ENCODE measurements around the gene MAN1C1.

Gene MAN1C1

DNA sequence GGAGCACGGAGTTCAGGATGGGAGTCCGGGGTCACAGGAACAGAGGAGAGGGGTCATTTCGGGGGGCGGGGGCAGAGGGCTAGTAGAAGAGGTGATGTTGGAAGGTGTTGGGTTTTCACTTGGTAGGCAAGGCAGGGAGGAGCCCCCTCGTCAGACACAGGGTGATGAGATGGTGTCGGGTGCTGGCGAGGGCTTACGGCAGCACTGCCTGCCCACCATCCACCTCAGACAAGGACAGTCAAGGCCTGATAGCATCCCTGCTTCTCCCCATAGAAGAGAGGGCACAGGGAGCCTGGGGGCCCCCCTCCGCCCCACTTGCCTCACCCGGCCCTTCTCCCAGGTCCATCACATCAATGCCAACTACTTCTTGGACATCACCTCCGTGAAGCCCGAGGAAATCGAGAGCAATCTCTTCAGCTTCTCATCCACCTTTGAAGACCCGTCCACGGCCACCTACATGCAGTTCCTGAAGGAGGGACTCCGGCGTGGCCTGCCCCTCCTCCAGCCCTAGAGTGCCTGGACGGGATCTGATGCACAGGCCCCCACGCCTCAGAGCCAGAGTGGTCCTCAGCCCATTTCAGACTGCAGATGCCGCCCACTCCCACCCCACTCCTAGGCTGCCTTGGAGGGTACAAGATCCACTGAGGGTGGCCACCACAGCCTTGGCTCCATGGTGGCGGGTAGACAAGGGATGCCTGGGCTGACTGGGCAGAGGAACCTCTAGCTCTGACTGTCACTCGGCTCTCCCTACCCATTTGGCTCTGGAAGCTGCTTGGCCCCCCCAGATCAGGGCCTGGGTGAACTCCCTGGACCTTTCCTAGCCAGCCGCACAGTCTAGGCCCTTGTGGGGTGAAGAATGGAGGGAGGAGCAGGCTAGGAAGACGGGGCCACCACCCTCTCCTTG lies 198.9 kb downstream of the MAN1C1 start:
- Histone ChIP-seq H3K36me3 (ENCODE audit: insufficient read depth, insufficient read length, low read length) (peaks cover 64% of the 10 kb centered on the region), H3K27me3 (ENCODE audit: insufficient read depth, insufficient read length) (no peaks in the 10 kb centered on the region), H3K9me3 (ENCODE audit: insufficient read depth, low read length) (no peaks in the 10 kb centered on the region), H3K4me1 (ENCODE audit: insufficient read depth, insufficient read length) (peaks cover 25% of the 10 kb centered on the region), H3K4me3 (ENCODE audit: insufficient read length, low read depth) (no peak overlapping the region), H3K9ac (ENCODE audit: insufficient read length, low read depth) (peak overlapping the region; percentile 34)
- TF ChIP-seq YY1 (IDR thresholded peaks at IDR 0.05; ENCODE audit: insufficient read depth, insufficient read length) (no peak), SUZ12 (IDR thresholded peaks at IDR 0.05; ENCODE audit: extremely low read depth, insufficient read depth, insufficient read length) (no peak), ZNF274 (IDR thresholded peaks at IDR 0.05; ENCODE audit: low read depth, low read length) (no peak)
- no peak for DNase-seq (ENCODE audit: low read depth, low spot score)

DNA sequence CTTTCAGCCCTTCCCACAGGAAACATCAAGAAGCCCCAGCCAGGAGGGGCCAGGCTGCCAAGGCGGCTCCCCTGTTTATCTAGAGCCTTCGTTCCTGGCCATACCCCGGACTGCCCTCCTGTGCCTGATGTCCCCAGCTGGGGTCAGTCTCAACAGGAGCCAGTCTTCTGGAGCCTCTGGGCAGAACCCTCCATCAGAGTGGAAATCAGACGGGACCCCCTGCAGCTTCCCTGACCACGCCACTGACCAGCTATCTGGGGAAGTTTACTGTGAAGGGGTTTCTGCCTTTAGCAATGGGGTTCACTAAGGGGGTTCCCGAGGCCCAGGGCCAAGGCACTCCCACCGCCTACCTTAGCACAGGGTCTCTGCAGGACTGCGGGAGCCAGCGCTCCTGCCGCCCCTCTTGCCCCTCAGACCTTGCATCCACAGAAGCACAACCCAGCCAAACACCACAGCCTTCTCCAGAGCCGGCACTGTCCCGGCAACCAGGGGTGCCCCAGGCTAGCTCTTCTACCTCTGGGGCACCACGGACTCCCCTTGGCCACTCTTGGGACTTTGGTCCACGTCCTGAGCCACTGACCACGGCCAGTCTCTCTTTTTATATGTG lies 199.6 kb downstream of the MAN1C1 start:
- Histone ChIP-seq H3K27me3 (ENCODE audit: insufficient read depth, insufficient read length) (peaks cover 3% of the 10 kb centered on the region), H3K36me3 (ENCODE audit: insufficient read depth, insufficient read length, low read length) (peaks cover 58% of the 10 kb centered on the region), H3K9me3 (ENCODE audit: insufficient read depth, low read length) (no peaks in the 10 kb centered on the region), H3K9ac (ENCODE audit: insufficient read length, low read depth) (no peak overlapping the region), H3K4me1 (ENCODE audit: insufficient read depth, insufficient read length) (peaks cover 22% of the 10 kb centered on the region), H3K4me3 (ENCODE audit: insufficient read length, low read depth) (no peak overlapping the region)
- TF ChIP-seq SUZ12 (IDR thresholded peaks at IDR 0.05; ENCODE audit: extremely low read depth, insufficient read depth, insufficient read length) (no peak), YY1 (IDR thresholded peaks at IDR 0.05; ENCODE audit: insufficient read depth, insufficient read length) (no peak)
- no peak for DNase-seq (ENCODE audit: low read depth, low spot score)

DNA sequence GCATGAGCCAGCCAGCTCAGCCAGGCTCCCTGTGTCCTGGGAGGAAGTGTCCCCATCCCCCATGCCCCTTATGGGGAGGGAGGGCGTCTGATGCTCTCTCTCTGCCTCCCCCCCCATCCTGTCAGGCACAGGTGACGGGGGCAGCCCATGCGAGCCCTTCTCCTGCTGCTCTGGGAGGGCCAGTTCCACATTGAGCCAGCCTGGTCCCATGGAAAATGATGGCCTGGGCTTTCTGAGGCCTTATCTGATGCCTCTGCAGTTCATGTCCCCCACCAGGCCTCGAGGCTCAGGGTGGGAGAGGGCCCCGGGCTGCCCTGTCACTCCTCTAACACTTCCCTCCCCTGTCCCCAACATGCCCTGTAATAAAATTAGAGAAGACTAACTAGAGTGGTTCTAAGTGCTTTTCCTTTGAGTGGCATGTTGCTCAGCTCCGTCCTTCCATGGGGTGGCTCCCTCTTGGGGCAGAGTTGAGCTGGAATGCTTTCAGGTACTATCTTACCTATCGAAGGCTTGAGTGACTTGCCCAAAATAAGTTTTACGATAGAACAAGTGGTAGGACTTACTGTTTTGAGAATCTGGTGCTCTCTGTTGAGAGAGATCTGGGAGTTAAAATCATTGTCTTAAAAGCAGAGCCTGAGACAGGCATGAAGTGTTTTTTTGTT lies 201.4 kb downstream of the MAN1C1 start:
- Histone ChIP-seq H3K9ac (ENCODE audit: insufficient read length, low read depth) (peak overlapping the region; percentile 4), H3K9me3 (ENCODE audit: insufficient read depth, low read length) (no peaks in the 10 kb centered on the region), H3K27me3 (ENCODE audit: insufficient read depth, insufficient read length) (peaks cover 7% of the 10 kb centered on the region), H3K4me1 (ENCODE audit: insufficient read depth, insufficient read length) (peaks cover 20% of the 10 kb centered on the region), H3K4me3 (ENCODE audit: insufficient read length, low read depth) (no peak overlapping the region), H3K36me3 (ENCODE audit: insufficient read depth, insufficient read length, low read length) (peaks cover 42% of the 10 kb centered on the region)
- TF ChIP-seq YY1 (IDR thresholded peaks at IDR 0.05; ENCODE audit: insufficient read depth, insufficient read length) (no peak), ZNF274 (IDR thresholded peaks at IDR 0.05; ENCODE audit: low read depth, low read length) (no peak), SUZ12 (IDR thresholded peaks at IDR 0.05; ENCODE audit: extremely low read depth, insufficient read depth, insufficient read length) (no peak)
- DNase-seq (ENCODE audit: low read depth, low spot score) = no peak

DNA sequence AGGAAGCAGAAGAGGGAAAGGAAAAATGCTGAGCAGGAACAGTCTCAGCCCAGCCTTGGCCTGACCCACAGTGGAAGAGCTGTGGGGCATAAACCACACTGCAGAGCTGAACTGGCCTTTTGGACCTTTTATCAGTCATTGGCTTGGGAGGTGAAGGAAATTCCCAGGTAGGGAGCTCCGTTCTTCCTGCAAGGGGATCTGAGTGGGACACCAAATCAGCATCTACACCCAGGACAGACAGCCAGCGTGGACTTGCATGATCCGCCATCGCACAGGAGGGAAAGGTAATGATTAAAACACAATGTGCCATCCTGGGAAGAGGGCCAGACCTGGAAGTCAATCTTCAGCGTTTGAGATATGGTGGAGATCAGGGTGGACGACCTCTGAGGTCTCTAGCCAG lies 202.0 kb downstream of the MAN1C1 start:
- peaks cover 42% of the 10 kb centered on the region for H3K36me3 ChIP-seq (ENCODE audit: insufficient read depth, insufficient read length, low read length)
- H3K27me3 ChIP-seq (ENCODE audit: insufficient read depth, insufficient read length) = peaks cover 7% of the 10 kb centered on the region
- no peak for DNase-seq (ENCODE audit: low read depth, low spot score)
- TF ChIP-seq SUZ12 (IDR thresholded peaks at IDR 0.05; ENCODE audit: extremely low read depth, insufficient read depth, insufficient read length) (no peak), YY1 (IDR thresholded peaks at IDR 0.05; ENCODE audit: insufficient read depth, insufficient read length) (no peak), ZNF274 (IDR thresholded peaks at IDR 0.05; ENCODE audit: low read depth, low read length) (no peak)
- no peak overlapping the region for H3K4me3 ChIP-seq (ENCODE audit: insufficient read length, low read depth)
- peaks cover 20% of the 10 kb centered on the region for H3K4me1 ChIP-seq (ENCODE audit: insufficient read depth, insufficient read length)
- H3K9me3 ChIP-seq (ENCODE audit: insufficient read depth, low read length) = no peaks in the 10 kb centered on the region
- H3K9ac ChIP-seq (ENCODE audit: insufficient read length, low read depth) = peak overlapping the region; percentile 98

DNA sequence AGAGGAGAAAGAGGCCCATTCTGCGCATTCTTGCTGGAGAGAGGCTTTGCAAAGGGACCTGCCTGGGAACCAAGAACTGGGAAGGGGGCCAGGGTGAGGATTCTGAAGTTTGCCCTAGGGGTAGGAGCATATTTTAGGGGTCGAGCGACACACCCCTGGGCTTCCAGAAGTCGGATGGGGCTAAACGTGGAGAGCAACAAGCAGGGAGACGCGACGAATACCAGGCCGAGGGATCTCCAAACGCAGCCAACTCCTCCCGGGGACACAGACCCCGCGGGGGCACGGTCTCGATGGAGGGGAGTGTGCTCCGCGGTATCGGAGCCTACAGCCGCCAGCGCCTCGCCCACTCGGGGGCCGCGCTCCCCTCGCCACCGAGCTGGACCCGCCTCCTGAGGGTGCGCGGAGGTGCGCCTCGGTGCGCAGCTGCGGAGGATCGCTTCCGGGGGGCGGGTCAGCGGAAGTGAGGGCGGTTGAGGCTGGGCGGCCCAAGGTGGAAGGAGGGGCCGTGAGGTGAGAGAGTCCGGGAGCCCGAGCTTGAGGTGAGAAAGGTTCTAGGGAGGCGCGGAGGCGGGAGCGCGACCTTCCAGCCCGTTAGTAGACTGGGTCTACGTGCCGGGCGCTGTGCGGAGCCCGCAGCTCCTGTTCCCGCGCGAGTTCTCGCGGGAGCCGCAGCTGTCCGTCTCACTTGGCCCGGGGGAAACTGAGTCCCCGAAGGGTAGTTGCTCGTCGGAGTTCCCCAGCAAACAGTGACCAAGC lies 203.1 kb downstream of the MAN1C1 start, which contains the start of gene MTFR1L:
Gene MTFR1L, plus strand, starts transcription at position 464 of the 756 bp plus-strand sequence. CDS start 3,151 bp downstream, outside the sequence.
- Histone ChIP-seq H3K4me1 (ENCODE audit: insufficient read depth, insufficient read length) (peaks cover 20% of the 10 kb centered on the region), H3K36me3 (ENCODE audit: insufficient read depth, insufficient read length, low read length) (peaks cover 42% of the 10 kb centered on the region), H3K27me3 (ENCODE audit: insufficient read depth, insufficient read length) (peaks cover 7% of the 10 kb centered on the region), H3K4me3 (ENCODE audit: insufficient read length, low read depth) (peak within 1 kb of the TSS; percentile 87), H3K9me3 (ENCODE audit: insufficient read depth, low read length) (no peaks in the 10 kb centered on the region), H3K9ac (ENCODE audit: insufficient read length, low read depth) (peak within 1 kb of the TSS; percentile 98)
- no peak for TF ChIP-seq ZNF274 (IDR thresholded peaks at IDR 0.05; ENCODE audit: low read depth, low read length)
- TF ChIP-seq YY1 (IDR thresholded peaks at IDR 0.05; ENCODE audit: insufficient read depth, insufficient read length) = no peak
- TF ChIP-seq SUZ12 (IDR thresholded peaks at IDR 0.05; ENCODE audit: extremely low read depth, insufficient read depth, insufficient read length) = no peak
- peak; percentile 89 for DNase-seq (ENCODE audit: low read depth, low spot score)

DNA sequence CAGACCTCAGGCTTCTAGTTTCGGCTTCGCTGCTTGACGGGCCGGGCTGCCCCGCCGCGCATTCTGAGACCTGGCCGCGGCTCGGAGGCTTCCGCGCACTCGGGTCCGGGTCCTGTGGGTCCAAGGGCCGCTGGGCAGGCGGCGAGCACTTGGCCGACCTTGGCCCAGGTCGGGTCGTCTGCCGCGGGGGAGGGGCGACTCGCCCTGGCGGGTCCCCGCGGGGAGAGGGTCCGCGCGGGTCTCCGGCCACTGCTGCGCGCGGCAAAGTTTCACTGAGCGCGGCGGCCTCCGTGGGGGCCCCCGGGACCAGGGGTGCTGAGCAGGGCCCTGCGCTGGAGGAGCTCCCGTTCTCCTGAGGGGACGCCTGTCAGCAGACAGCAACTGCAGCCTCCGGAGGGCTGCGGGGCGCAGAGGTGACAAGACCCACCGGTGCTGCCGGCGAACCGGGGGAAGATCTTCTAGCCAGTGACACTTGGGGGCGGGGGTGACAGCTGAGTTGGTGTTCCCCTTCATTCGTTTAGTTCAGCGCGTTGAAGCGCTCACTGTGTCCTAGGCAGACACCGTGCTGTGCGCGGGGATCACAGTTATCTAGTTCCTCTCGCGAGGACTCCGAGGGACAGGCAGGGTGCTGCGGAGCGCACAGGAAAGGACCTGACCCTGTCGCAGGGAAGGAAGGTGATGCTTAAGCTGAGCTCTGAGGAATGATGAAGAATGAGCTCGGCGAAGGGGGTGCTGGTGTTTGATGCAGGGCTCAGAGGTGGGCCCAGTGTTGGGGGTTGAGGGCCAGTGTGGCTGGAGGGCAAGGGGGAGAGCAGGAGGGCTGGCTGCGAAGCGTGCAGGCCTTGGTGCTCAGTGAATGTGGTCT lies 203.9 kb downstream of the MAN1C1 start:
- H3K9me3 ChIP-seq (ENCODE audit: insufficient read depth, low read length) = no peaks in the 10 kb centered on the region
- H3K4me3 ChIP-seq (ENCODE audit: insufficient read length, low read depth) = peak overlapping the region; percentile 87
- TF ChIP-seq SUZ12 (IDR thresholded peaks at IDR 0.05; ENCODE audit: extremely low read depth, insufficient read depth, insufficient read length) = no peak
- TF ChIP-seq ZNF274 (IDR thresholded peaks at IDR 0.05; ENCODE audit: low read depth, low read length) = no peak
- TF ChIP-seq YY1 (IDR thresholded peaks at IDR 0.05; ENCODE audit: insufficient read depth, insufficient read length) = no peak
- H3K36me3 ChIP-seq (ENCODE audit: insufficient read depth, insufficient read length, low read length) = peaks cover 38% of the 10 kb centered on the region
- H3K27me3 ChIP-seq (ENCODE audit: insufficient read depth, insufficient read length) = peaks cover 7% of the 10 kb centered on the region
- peaks cover 20% of the 10 kb centered on the region for H3K4me1 ChIP-seq (ENCODE audit: insufficient read depth, insufficient read length)
- H3K9ac ChIP-seq (ENCODE audit: insufficient read length, low read depth) = peak overlapping the region; percentile 98
- peak; percentile 56 for DNase-seq (ENCODE audit: low read depth, low spot score)

All from NT2/D1 (cell line).